ENCODE measurements around the gene ABCC1. TPM values are rescaled to one million over a fixed set of nuclear protein-coding genes. Genes with fewer than 3 reads are reported as not detected.

ABCC1 gene
- total RNA-seq, 4 donors from 2014 or later, result 12.1 to 39.2 (median 18.6) TPM

GRCh38 chr16:15966420-15966819, 17.0 kb downstream of the ABCC1 start:
- no peaks in the 10 kb centered on the region for H3K9me3 ChIP-seq
- H3K4me3 ChIP-seq, result no peak overlapping the region
- no peaks in the 10 kb centered on the region for H3K27me3 ChIP-seq
- no peak for TF ChIP-seq CTCF (IDR thresholded peaks at IDR 0.05)
- no peak for TF ChIP-seq POLR2A (IDR thresholded peaks at IDR 0.05)
- intact Hi-C loops (cut with DNase I; ENCODE audit: low total_unique reads), result no loop called here
- no peak overlapping the region for H3K27ac ChIP-seq
- no peaks in the 10 kb centered on the region for H3K4me1 ChIP-seq
- DNase-seq, result no peak
- H3K36me3 ChIP-seq, result no peaks in the 10 kb centered on the region

GRCh38 chr16:15966836-15967546, 17.6 kb downstream of the ABCC1 start:
- Histone ChIP-seq H3K36me3 (no peaks in the 10 kb centered on the region), H3K27me3 (no peaks in the 10 kb centered on the region), H3K9me3 (no peaks in the 10 kb centered on the region), H3K4me1 (no peaks in the 10 kb centered on the region), H3K4me3 (no peak overlapping the region), H3K27ac (no peak overlapping the region)
- TF ChIP-seq CTCF (IDR thresholded peaks at IDR 0.05) (no peak), POLR2A (IDR thresholded peaks at IDR 0.05) (no peak)
- intact Hi-C loops (cut with DNase I; ENCODE audit: low total_unique reads), result no loop called here
- DNase-seq, result no peak

GRCh38 chr16:15967655-15968315, 18.4 kb downstream of the ABCC1 start:
- DNase-seq, result no peak
- no peaks in the 10 kb centered on the region for H3K27me3 ChIP-seq
- H3K27ac ChIP-seq, result no peak overlapping the region
- intact Hi-C loops (cut with DNase I; ENCODE audit: low total_unique reads), result no loop called here
- TF ChIP-seq POLR2A (IDR thresholded peaks at IDR 0.05) (no peak), CTCF (IDR thresholded peaks at IDR 0.05) (no peak)
- no peaks in the 10 kb centered on the region for H3K4me1 ChIP-seq
- H3K4me3 ChIP-seq, result no peak overlapping the region
- H3K36me3 ChIP-seq, result no peaks in the 10 kb centered on the region
- H3K9me3 ChIP-seq, result peaks cover 0 to 4% of the 10 kb centered on the region in 2 donors

- Histone ChIP-seq H3K4me1 (no peaks in the 10 kb centered on the region), H3K36me3 (no peaks in the 10 kb centered on the region), H3K27ac (no peak overlapping the region), H3K27me3 (no peaks in the 10 kb centered on the region), H3K9me3 (peaks cover 0 to 4% of the 10 kb centered on the region in 2 donors), H3K4me3 (no peak overlapping the region)
- DNase-seq, result no peak
- intact Hi-C loops (cut with DNase I; ENCODE audit: low total_unique reads), result no loop called here
- TF ChIP-seq CTCF (IDR thresholded peaks at IDR 0.05) (no peak), POLR2A (IDR thresholded peaks at IDR 0.05) (no peak)
These were observed 20.8 kb downstream of the ABCC1 start for GRCh38 chr16:15970202-15970601.

GRCh38 chr16:15970743-15971439, 21.5 kb downstream of the ABCC1 start:
- TF ChIP-seq CTCF (IDR thresholded peaks at IDR 0.05) (no peak), POLR2A (IDR thresholded peaks at IDR 0.05) (no peak)
- Histone ChIP-seq H3K4me1 (no peaks in the 10 kb centered on the region), H3K4me3 (no peak overlapping the region), H3K36me3 (no peaks in the 10 kb centered on the region), H3K9me3 (peaks cover 0 to 4% of the 10 kb centered on the region in 2 donors), H3K27ac (no peak overlapping the region), H3K27me3 (no peaks in the 10 kb centered on the region)
- intact Hi-C loops (cut with DNase I; ENCODE audit: low total_unique reads), result no loop called here
- DNase-seq, result no peak
